Sigmoid colon (tissue), 7 donors: ENCODE measurements around the gene HOXB2. TPM values are rescaled to one million over a fixed set of nuclear protein-coding genes. Genes with fewer than 3 reads are reported as not detected.

ENCODE experiments used
- DNase-seq: peaks from one replicate; pipeline ENCODE4 v3.0.0-alpha.2; 2019
- H3K27ac ChIP-seq, 4 donors: fragments of 200-600 bp; sonication (generic); one replicate each; pipeline ENCODE4 v1.5.1; 2016 to 2019; ENCODE audit warnings: mild to moderate bottlenecking in 1 of 4
- H3K27me3 ChIP-seq, 3 donors: fragments of 200-600 bp; sonication (generic); one replicate each; pipeline ENCODE4 v1.5.1; 2019; ENCODE audit warnings: mild to moderate bottlenecking in 1 of 3
- H3K36me3 ChIP-seq, 4 donors: fragments of 200-600 bp; sonication (generic); one replicate each; pipeline ENCODE4 v1.5.1; 2016 to 2019
- H3K4me1 ChIP-seq, 4 donors: fragments of 200-600 bp; sonication (generic); one replicate each; pipeline ENCODE4 v1.5.1; 2017 to 2019
- H3K4me3 ChIP-seq, 4 donors: fragments of 200-600 bp; sonication (generic); one replicate each; pipeline ENCODE4 v1.5.1; 2017 to 2019; ENCODE audit warnings: mild to moderate bottlenecking in 2 of 4, moderate library complexity in 1 of 4
- H3K9me3 ChIP-seq, 4 donors: fragments of 200-600 bp in 3 of 4; sonication (generic) in 3 of 4; one replicate each; pipeline versions ENCODE4 v1.5.1 to v1.6.1; 2013 to 2019
- EP300 ChIP-seq, 4 donors: sonication (generic); formaldehyde crosslinking; IDR thresholded peaks; one replicate each; pipeline ENCODE4 v1.6.1; 2017; ENCODE audit warnings: antibody characterized with exemption in 4 of 4
- POLR2A ChIP-seq, 2 donors: fragments of 450-650 bp; IDR thresholded peaks; one replicate each; pipeline ENCODE4 v1.6.1; 2016; ENCODE audit warnings: antibody characterized with exemption in 2 of 2, mild to moderate bottlenecking in 2 of 2, moderate library complexity in 2 of 2
- POLR2AphosphoS5 ChIP-seq, 4 donors: sonication (generic); formaldehyde crosslinking; IDR thresholded peaks; one replicate each; pipeline ENCODE4 v1.6.1; 2017; ENCODE audit warnings: antibody characterized with exemption in 4 of 4
- WGBS, 2 donors: extraction: QIAGEN DNeasy Blood & Tissue Kit; methylation state at CpG; one replicate each; pipeline ENCODE4 v1.1.7; 2013; 5-methylcytosine and 5-hydroxymethylcytosine counted together
- intact Hi-C: fragments of 100-400 bp; cut with DNase I; formaldehyde crosslinking; loops from one replicate; pipeline ENCODE4 v1.15.1; 2023
- polyA plus RNA-seq, 3 donors: library from polyadenylated mRNA; stranded (reverse); fragments of 200-250 nt; gene quantifications; one replicate each; pipeline ENCODE4 v1.2.3, GENCODE V29; 2013
- total RNA-seq, 4 donors: library from RNA; depleted of rRNA; stranded (reverse); fragments of >200 nt; gene quantifications; one replicate each; pipeline ENCODE4 v1.1.0, GENCODE V29; 2016
- TF ChIP-seq, protein P1 (sequence below), 4 experiments: fragments of 450-650 bp in 3 of 4; fragments of 200-600 bp in 1 of 4; IDR thresholded peaks; one replicate each; pipeline ENCODE4 v1.5.1; 2016 to 2019; ENCODE audit warnings: antibody characterized with exemption in 4 of 4, mild to moderate bottlenecking in 3 of 4, moderate library complexity in 2 of 4
- donor health status: healthy with polysubstance abuse.
- donor health status: Bipolar disorder and iron deficiency.
- donor health status: healthy.

HOXB2 gene
- total and polyA plus RNA-seq, 7 donors = 1.6 to 86.1 (median 44.9) TPM

- Histone ChIP-seq H3K9me3 (no peaks in the 10 kb centered on the region), H3K27ac (no peak overlapping the region), H3K4me1 (peaks cover 0 to 25% (median 22%) of the 10 kb centered on the region in 4 donors), H3K36me3 (no peaks in the 10 kb centered on the region), H3K4me3 (no peak overlapping the region), H3K27me3 (no peaks in the 10 kb centered on the region)
- TF ChIP-seq, protein P1, sequence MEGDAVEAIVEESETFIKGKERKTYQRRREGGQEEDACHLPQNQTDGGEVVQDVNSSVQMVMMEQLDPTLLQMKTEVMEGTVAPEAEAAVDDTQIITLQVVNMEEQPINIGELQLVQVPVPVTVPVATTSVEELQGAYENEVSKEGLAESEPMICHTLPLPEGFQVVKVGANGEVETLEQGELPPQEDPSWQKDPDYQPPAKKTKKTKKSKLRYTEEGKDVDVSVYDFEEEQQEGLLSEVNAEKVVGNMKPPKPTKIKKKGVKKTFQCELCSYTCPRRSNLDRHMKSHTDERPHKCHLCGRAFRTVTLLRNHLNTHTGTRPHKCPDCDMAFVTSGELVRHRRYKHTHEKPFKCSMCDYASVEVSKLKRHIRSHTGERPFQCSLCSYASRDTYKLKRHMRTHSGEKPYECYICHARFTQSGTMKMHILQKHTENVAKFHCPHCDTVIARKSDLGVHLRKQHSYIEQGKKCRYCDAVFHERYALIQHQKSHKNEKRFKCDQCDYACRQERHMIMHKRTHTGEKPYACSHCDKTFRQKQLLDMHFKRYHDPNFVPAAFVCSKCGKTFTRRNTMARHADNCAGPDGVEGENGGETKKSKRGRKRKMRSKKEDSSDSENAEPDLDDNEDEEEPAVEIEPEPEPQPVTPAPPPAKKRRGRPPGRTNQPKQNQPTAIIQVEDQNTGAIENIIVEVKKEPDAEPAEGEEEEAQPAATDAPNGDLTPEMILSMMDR (IDR thresholded peaks at IDR 0.05) = no peak
- no peak for TF ChIP-seq POLR2A (IDR thresholded peaks at IDR 0.05)
- no peak for TF ChIP-seq POLR2AphosphoS5 (IDR thresholded peaks at IDR 0.05)
- TF ChIP-seq EP300 (IDR thresholded peaks at IDR 0.05) = no peak
- no peak for DNase-seq
- WGBS, 2 donors = 79 to 95% methylated on average over 5 of the region's 5 CpGs
- intact Hi-C loops = no loop called here
Observed at GRCh38 chr17:48519427-48519826, 25.5 kb downstream of the HOXB2 start.

DNA sequence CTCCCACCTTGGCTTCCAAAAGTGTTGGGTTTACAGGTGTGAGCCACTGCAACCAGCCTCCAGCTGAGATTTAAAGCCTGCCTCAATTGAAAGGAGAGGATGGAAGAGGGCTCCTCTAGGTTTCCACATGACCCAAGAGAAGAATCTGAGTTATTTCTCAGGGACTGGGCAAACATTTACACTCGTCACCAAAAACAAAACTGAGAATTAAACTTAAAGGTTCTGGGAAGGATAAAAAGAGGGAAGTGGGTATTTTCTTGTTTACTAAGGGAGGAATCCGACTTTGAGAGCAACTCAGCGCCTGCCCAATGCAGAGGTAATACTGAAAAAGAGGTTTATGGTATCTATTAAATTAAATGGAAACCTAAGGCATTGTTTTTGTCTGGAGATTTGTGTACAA, 27.4 kb downstream of the HOXB2 start:
- H3K27ac ChIP-seq = no peak overlapping the region
- H3K4me3 ChIP-seq = no peak overlapping the region
- peaks cover 0 to 18% (median 9%) of the 10 kb centered on the region in 4 donors for H3K4me1 ChIP-seq
- H3K9me3 ChIP-seq = no peaks in the 10 kb centered on the region
- H3K36me3 ChIP-seq = no peaks in the 10 kb centered on the region
- intact Hi-C loops = no loop called here
- no peak for DNase-seq
- H3K27me3 ChIP-seq = no peaks in the 10 kb centered on the region
- TF ChIP-seq POLR2A (IDR thresholded peaks at IDR 0.05) = no peak
- no peak for TF ChIP-seq POLR2AphosphoS5 (IDR thresholded peaks at IDR 0.05)
- no peak for TF ChIP-seq EP300 (IDR thresholded peaks at IDR 0.05)
- TF ChIP-seq, protein P1 (IDR thresholded peaks at IDR 0.05) = no peak
- WGBS, 2 donors = 12 to 22% methylated on average over 3 of the region's 3 CpGs

DNA sequence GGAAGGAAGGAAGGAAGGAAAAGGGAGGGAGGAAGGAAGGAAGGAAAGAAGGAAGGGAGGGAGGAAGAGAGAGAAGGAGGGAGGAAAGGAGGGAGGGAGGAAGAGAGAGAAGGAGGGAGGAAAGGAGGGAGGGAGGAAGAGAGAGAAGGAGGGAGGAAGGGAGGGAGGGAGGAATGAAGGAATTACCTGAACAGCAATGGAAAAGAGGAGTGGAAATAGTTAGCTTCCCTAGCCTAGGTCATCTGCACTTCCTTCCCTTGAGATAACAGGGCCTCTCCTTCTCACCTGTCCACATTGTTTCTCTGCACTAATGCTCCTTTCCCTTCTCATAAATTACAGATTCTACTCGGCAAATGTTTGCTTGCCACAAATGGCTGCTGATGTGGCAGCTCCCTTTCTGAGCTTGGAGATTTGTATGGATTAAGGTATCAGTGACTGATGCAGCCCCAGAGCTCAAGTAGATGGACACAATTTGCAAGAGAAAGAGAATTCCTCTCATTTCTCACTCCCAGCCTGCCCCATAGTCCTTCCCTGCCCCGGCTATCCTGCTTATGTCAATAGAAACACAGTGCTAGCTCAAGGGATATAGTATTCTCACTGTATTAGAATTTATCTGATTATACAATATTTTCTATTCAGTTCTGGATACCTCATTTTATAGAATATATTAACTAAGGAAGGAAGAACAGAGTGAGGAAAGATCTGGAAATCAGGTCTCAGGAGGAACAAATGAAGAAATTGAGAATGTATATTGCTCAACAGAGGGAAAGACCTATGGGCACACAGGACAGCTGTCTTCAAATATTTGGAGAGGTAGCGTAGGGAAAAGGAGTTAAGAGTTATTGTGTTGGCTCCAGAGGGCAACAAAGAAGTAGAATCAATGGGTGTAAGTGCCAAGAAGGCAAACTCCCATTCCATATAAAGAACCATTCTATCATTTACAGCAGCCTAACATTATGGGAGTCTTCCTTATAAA, 28.7 kb downstream of the HOXB2 start:
- 28 to 71% methylated on average over 3 of the region's 3 CpGs for WGBS, 2 donors

DNA sequence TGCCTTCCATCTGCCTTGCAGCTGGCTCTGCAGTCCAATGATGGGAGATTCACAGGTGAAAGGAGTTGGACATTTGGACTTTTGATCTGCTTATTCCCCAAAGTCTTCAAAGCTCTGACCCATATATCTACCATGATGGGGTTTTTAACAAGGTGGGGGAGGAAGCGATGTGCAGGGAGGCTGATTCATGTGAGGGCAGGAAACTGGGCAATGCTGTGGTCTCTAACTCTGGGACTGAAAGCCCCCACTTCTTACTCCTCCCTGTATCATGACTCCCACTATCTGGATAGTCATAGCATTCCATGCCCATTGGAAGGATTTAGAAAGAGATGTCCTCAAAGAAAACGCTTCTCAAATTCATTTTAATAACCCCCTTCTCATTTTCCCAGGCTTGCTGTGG, 30.4 kb downstream of the HOXB2 start:
- H3K4me3 ChIP-seq = no peak overlapping the region
- no peak overlapping the region for H3K27ac ChIP-seq
- H3K27me3 ChIP-seq = no peaks in the 10 kb centered on the region
- no peak for TF ChIP-seq POLR2AphosphoS5 (IDR thresholded peaks at IDR 0.05)
- TF ChIP-seq, protein P1 (IDR thresholded peaks at IDR 0.05) = no peak
- TF ChIP-seq EP300 (IDR thresholded peaks at IDR 0.05) = no peak
- no peak for TF ChIP-seq POLR2A (IDR thresholded peaks at IDR 0.05)
- H3K9me3 ChIP-seq = no peaks in the 10 kb centered on the region
- WGBS, 2 donors = 85 to 91% methylated on average over 2 of the region's 2 CpGs
- no peaks in the 10 kb centered on the region for H3K36me3 ChIP-seq
- DNase-seq = no peak
- intact Hi-C loops = no loop called here
- peaks cover 0 to 7% (median 0%) of the 10 kb centered on the region in 4 donors for H3K4me1 ChIP-seq

More for the DNA sequence above, 28.7 kb downstream of the HOXB2 start:
- Histone ChIP-seq H3K36me3 (no peaks in the 10 kb centered on the region), H3K4me3 (no peak overlapping the region), H3K4me1 (peaks cover 0 to 7% (median 0%) of the 10 kb centered on the region in 4 donors), H3K9me3 (no peaks in the 10 kb centered on the region), H3K27ac (peak overlapping the region in 1 of 4 donors; percentile 28), H3K27me3 (no peaks in the 10 kb centered on the region)
- intact Hi-C loops = no loop called here
- TF ChIP-seq EP300 (IDR thresholded peaks at IDR 0.05) (no peak), POLR2A (IDR thresholded peaks at IDR 0.05) (no peak), POLR2AphosphoS5 (IDR thresholded peaks at IDR 0.05) (no peak)
- TF ChIP-seq, protein P1 (IDR thresholded peaks at IDR 0.05) = no peak
- DNase-seq = no peak
